ENCODE data around the gene LIPC. TPM values are rescaled to one million over a fixed set of nuclear protein-coding genes. Genes with fewer than 3 reads are reported as not detected.

LIPC gene
- total RNA-seq, 1 donor = 0.73 TPM

DNA sequence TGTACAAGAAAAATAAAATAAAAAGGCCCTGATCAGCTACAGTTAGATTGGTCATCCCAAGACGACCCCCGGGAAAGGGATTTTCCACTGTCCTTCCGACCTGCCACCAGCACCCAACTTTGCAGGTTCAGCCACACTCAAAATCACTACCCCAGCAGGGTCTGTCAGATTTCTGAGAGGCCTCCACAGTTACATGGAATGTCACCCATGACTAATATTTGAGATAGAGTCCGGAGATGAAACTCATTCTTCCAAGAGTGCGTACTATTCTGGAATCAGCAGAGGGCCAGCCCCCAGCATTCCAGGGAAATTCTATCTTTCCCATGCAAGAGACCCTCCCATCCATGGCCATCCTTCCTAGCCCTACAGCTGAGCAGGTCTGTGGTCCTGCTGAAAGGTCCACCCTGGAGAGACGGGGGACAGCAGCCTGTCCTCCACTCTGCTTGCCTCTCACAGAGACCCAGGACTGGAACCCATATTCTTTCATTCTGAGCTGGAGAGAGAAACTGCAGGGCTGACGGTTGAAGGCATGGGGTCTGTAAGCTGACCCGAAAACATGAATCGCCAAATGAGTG lies 5.8 kb downstream of the LIPC start:
- no peaks in the 10 kb centered on the region for H3K27me3 ChIP-seq (ENCODE audit: insufficient read depth, low read length)
- H3K4me3 ChIP-seq (ENCODE audit: low read length) = no peak overlapping the region
- H3K4me1 ChIP-seq (ENCODE audit: insufficient read depth, low read length) = no peaks in the 10 kb centered on the region
- H3K9me3 ChIP-seq (ENCODE audit: low read depth, low read length) = no peaks in the 10 kb centered on the region

- Histone ChIP-seq H3K9me3 (ENCODE audit: low read depth, low read length) (no peaks in the 10 kb centered on the region), H3K4me3 (ENCODE audit: low read length) (no peak overlapping the region), H3K4me1 (ENCODE audit: insufficient read depth, low read length) (no peaks in the 10 kb centered on the region), H3K27me3 (ENCODE audit: insufficient read depth, low read length) (no peaks in the 10 kb centered on the region)
These were observed 6.3 kb downstream of the LIPC start for GRCh38 chr15:58438111-58438510.

DNA sequence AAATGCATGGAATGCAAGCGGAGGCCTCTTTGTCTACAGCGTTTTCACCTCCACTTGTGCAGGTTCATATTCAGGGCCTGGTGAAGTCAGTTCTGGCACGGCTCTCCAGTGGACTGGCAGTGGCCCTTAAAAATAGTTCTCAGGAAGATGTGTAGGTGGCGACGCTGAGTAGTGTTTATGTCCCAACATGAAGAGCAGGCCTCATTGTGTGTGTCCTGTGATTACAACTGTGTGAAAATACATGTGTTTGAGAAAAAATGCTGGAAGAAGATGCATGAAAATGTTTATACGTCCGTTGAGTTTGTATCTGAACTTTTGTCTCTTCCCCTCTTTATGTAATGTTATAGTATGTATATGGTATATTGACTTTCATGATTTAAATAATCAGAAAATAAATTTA lies 7.2 kb downstream of the LIPC start:
- H3K4me1 ChIP-seq (ENCODE audit: insufficient read depth, low read length) = no peaks in the 10 kb centered on the region
- H3K9me3 ChIP-seq (ENCODE audit: low read depth, low read length) = no peaks in the 10 kb centered on the region
- no peaks in the 10 kb centered on the region for H3K27me3 ChIP-seq (ENCODE audit: insufficient read depth, low read length)
- H3K4me3 ChIP-seq (ENCODE audit: low read length) = no peak overlapping the region

- H3K4me1 ChIP-seq (ENCODE audit: insufficient read depth, low read length) = no peaks in the 10 kb centered on the region
- no peaks in the 10 kb centered on the region for H3K27me3 ChIP-seq (ENCODE audit: insufficient read depth, low read length)
- H3K9me3 ChIP-seq (ENCODE audit: low read depth, low read length) = no peaks in the 10 kb centered on the region
- H3K4me3 ChIP-seq (ENCODE audit: low read length) = no peak overlapping the region
These were observed 8.5 kb downstream of the LIPC start for GRCh38 chr15:58440158-58440910.

DNA sequence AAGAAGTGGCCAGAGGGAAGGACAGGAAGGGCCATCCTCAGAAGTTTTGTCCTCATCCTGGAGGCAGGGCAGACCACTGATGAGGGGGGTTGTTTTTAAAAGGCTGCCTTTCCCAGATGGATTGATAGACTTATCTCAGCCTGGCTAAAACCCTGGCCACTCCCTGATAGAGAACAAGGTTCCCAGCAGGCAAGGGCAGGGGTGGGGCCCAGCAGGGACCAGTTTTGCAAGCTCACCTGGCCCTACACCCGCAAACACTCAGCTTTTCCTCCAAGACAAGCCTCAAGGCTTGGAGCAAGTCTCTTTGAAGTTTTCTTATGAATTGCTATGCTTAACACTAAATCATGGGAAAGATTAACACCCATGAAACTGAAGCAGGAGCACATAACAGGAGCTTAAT lies 9.1 kb downstream of the LIPC start:
- H3K4me1 ChIP-seq (ENCODE audit: insufficient read depth, low read length) = no peaks in the 10 kb centered on the region
- H3K4me3 ChIP-seq (ENCODE audit: low read length) = no peak overlapping the region
- no peaks in the 10 kb centered on the region for H3K27me3 ChIP-seq (ENCODE audit: insufficient read depth, low read length)

GRCh38 chr15:58441376-58442070 lies 9.7 kb downstream of the LIPC start:
- Histone ChIP-seq H3K9me3 (ENCODE audit: low read depth, low read length) (no peaks in the 10 kb centered on the region), H3K4me3 (ENCODE audit: low read length) (no peak overlapping the region), H3K4me1 (ENCODE audit: insufficient read depth, low read length) (no peaks in the 10 kb centered on the region), H3K27me3 (ENCODE audit: insufficient read depth, low read length) (no peaks in the 10 kb centered on the region)

More for the DNA sequence above, 9.1 kb downstream of the LIPC start:
- H3K9me3 ChIP-seq (ENCODE audit: low read depth, low read length) = no peaks in the 10 kb centered on the region

DNA sequence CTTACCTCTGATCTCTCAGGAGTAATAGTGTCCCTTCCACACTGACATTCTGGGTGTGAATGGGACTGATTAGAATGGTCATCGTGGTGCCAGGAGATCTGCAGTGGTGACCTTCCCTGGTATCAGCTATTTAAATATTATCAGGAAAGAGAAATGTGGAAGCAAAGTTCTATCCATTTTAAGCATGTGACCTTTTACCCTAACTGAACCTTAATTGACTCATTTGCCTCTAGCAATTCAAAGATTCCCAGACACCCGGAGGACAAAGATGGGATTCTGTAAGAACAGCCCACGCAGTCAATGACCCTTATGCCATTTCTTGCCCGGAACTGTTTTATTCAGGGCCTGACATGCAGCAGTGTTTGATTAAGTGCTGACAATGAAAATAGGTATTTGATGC lies 10.3 kb downstream of the LIPC start:
- no peaks in the 10 kb centered on the region for H3K27me3 ChIP-seq (ENCODE audit: insufficient read depth, low read length)
- H3K4me1 ChIP-seq (ENCODE audit: insufficient read depth, low read length) = peaks cover 3% of the 10 kb centered on the region
- no peak overlapping the region for H3K4me3 ChIP-seq (ENCODE audit: low read length)
- H3K9me3 ChIP-seq (ENCODE audit: low read depth, low read length) = no peaks in the 10 kb centered on the region

DNA sequence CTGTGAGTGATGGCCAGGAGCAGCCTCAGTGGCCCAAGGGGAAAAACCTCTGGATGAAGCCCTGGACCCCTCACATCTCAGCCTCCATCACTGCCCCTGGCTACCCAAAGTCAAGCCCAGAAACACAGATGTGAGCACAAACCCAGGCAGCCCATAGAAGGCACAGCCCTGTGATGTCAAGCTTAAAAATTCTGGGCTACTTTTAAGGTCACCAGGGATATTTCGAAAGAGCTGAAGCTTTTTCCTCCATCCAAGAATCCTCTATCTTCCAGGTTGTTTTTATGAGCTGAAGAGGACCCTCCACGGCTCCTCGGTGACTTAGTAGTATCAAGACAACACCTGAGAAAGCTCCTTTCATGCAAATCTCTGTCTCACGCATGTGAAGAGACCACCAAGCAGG lies 11.5 kb downstream of the LIPC start:
- peaks cover 5% of the 10 kb centered on the region for H3K4me1 ChIP-seq (ENCODE audit: insufficient read depth, low read length)
- no peak overlapping the region for H3K4me3 ChIP-seq (ENCODE audit: low read length)
- H3K27me3 ChIP-seq (ENCODE audit: insufficient read depth, low read length) = no peaks in the 10 kb centered on the region
- H3K9me3 ChIP-seq (ENCODE audit: low read depth, low read length) = no peaks in the 10 kb centered on the region

- Histone ChIP-seq H3K4me1 (ENCODE audit: insufficient read depth, low read length) (peaks cover 5% of the 10 kb centered on the region), H3K9me3 (ENCODE audit: low read depth, low read length) (no peaks in the 10 kb centered on the region), H3K27me3 (ENCODE audit: insufficient read depth, low read length) (no peaks in the 10 kb centered on the region), H3K4me3 (ENCODE audit: low read length) (no peak overlapping the region)
These were observed 12.3 kb downstream of the LIPC start for GRCh38 chr15:58444056-58444455.

DNA sequence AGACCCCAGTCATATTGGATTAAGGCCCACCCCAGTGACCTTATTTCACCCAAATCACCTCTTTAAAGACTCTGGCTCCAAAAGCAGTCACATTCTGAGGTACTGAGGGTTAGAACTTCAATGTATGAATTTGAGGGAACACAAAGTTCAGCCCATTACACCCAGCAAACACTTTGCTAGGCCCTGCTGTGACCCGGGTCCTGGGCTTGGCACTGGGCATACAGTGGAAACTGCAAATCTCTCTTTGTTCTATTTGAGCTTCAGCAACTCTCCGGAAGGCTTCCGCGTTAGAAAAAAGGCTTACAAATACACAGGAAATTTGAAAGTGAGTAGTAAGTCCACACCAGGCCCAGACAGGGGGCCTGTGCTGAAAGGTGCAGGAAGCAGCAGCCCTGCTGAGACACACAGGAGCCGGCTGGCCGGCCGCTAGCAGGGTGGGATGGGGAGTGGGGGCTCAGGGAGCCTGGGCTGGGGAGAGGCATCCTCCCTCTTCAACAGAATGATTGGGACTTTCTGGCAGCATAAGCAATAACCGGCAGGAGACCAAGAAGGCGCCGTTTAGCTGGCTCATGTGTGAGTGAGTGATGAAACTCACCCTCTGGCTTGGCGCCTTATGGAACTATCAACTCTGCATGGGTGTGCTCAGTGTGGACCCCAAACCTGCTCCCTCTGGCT lies 13.0 kb downstream of the LIPC start:
- no peak overlapping the region for H3K4me3 ChIP-seq (ENCODE audit: low read length)

DNA sequence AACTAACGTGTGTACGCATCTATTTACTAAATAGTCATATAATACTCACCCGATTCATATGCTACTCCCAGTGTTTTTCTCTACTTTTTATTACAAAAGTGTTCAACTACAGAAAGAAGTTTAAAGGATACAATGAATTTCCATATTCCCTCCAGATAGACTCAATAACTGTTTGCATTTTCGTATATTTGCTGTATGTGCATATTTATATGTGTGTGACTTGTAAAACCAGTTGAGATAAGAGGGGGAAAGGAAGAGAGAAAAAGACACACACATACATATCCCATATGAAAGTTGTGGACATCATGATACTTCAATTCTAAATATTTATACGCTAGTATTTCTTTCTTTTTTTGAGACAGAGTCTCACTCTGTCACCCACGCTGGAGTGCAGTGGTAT lies 14.1 kb downstream of the LIPC start:
- Histone ChIP-seq H3K9me3 (ENCODE audit: low read depth, low read length) (no peaks in the 10 kb centered on the region), H3K4me1 (ENCODE audit: insufficient read depth, low read length) (peaks cover 5% of the 10 kb centered on the region), H3K4me3 (ENCODE audit: low read length) (no peak overlapping the region), H3K27me3 (ENCODE audit: insufficient read depth, low read length) (no peaks in the 10 kb centered on the region)

More for the DNA sequence above, 13.0 kb downstream of the LIPC start:
- H3K27me3 ChIP-seq (ENCODE audit: insufficient read depth, low read length) = no peaks in the 10 kb centered on the region
- H3K9me3 ChIP-seq (ENCODE audit: low read depth, low read length) = no peaks in the 10 kb centered on the region
- peaks cover 5% of the 10 kb centered on the region for H3K4me1 ChIP-seq (ENCODE audit: insufficient read depth, low read length)

GRCh38 chr15:58446521-58446920 lies 14.7 kb downstream of the LIPC start:
- Histone ChIP-seq H3K4me3 (ENCODE audit: low read length) (no peak overlapping the region), H3K27me3 (ENCODE audit: insufficient read depth, low read length) (no peaks in the 10 kb centered on the region), H3K4me1 (ENCODE audit: insufficient read depth, low read length) (peaks cover 5% of the 10 kb centered on the region), H3K9me3 (ENCODE audit: low read depth, low read length) (no peaks in the 10 kb centered on the region)

- peaks cover 5% of the 10 kb centered on the region for H3K4me1 ChIP-seq (ENCODE audit: insufficient read depth, low read length)
- H3K9me3 ChIP-seq (ENCODE audit: low read depth, low read length) = no peaks in the 10 kb centered on the region
- H3K27me3 ChIP-seq (ENCODE audit: insufficient read depth, low read length) = no peaks in the 10 kb centered on the region
These were observed 15.7 kb downstream of the LIPC start for GRCh38 chr15:58447271-58448010.

GRCh38 chr15:58448331-58448730 lies 16.5 kb downstream of the LIPC start:
- H3K27me3 ChIP-seq (ENCODE audit: insufficient read depth, low read length) = no peaks in the 10 kb centered on the region
- no peaks in the 10 kb centered on the region for H3K9me3 ChIP-seq (ENCODE audit: low read depth, low read length)
- peaks cover 5% of the 10 kb centered on the region for H3K4me1 ChIP-seq (ENCODE audit: insufficient read depth, low read length)
- no peak overlapping the region for H3K4me3 ChIP-seq (ENCODE audit: low read length)

More at GRCh38 chr15:58447271-58448010, 15.7 kb downstream of the LIPC start:
- no peak overlapping the region for H3K4me3 ChIP-seq (ENCODE audit: low read length)
